Measurements from ENCODE around the gene CADM1. TPM values are rescaled to one million over a fixed set of nuclear protein-coding genes. Genes with fewer than 3 reads are reported as not detected.

The CADM1 gene
- total RNA-seq, 6 experiments from 2014 or later = 21.1 to 56.7 (median 30.6) TPM

DNA sequence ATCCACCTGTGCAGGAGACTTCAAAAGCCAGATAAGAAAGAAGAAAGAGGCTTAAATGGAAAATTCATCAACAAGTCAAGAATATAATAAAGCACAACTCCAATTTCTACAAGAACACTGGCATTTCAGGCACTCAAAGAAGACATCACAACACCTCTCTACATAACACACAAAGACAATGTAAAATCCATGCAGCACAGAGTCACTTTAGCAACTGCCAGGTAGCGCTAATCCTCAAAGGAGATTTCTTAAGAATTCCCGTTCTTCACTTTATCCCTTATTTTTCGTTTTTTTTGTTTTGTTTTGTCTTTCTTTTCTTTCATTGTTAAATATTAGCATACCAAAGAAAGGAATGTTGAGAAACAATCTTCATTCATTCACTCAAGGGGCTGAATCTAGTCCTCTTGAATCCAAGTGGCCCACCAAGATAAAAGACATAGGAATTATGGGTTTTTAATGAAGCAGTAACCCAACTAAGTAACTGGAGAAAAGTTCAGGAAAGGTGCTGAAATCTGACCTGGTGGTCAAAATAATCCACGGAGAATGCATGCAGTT is 95.0 kb downstream of the CADM1 start:
- no peaks in the 10 kb centered on the region for H3K27me3 ChIP-seq

DNA sequence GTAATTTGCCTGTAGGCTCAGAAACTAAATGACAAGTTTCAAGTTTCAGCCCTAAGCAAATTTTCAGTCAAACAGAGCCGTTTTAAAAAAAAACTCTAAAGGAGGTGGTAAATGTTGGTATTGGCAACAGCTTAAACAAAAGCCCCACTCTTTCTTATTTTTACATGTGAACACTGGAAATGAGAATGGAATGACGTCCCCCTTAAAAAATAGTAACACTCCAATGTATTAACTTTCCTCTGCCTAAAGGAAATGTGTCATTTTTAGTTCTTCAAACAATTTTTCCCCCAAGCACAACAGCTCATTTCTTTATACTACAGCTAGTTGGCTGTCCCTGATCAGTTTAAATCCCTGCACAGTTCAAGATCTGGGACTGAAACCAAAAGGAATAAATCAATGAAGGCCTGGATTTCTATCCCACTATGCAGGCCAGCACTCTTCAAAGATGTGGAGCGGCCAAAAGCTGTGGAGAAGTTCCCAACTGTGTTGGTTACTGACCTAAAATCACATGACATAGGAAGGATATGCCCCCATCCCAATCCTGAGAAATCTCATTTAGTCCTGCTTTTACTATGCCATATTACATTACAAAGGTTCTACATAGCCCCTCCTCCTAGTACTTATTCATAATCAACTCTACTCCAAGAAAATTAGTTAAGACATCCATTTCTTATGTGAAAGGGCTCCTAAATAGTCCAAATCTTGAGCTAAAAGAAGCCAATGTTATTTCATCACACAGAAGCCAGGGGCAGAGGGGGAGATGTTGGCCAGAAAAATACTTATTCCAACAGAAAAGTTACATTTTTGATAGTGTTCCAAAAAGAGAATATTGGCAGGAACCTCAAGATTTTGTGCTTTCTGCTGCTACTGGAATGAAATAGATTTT is 95.9 kb downstream of the CADM1 start:
- Histone ChIP-seq H3K27me3 (no peaks in the 10 kb centered on the region), H3K4me1 (peaks cover 0 to 30% (median 15%) of the 10 kb centered on the region in 4 donors), H3K9me3 (no peaks in the 10 kb centered on the region), H3K36me3 (no peaks in the 10 kb centered on the region), H3K27ac (peak overlapping the region in 1 of 3 donors; percentile 34), H3K4me3 (no peak overlapping the region)
- TF ChIP-seq, protein P1, sequence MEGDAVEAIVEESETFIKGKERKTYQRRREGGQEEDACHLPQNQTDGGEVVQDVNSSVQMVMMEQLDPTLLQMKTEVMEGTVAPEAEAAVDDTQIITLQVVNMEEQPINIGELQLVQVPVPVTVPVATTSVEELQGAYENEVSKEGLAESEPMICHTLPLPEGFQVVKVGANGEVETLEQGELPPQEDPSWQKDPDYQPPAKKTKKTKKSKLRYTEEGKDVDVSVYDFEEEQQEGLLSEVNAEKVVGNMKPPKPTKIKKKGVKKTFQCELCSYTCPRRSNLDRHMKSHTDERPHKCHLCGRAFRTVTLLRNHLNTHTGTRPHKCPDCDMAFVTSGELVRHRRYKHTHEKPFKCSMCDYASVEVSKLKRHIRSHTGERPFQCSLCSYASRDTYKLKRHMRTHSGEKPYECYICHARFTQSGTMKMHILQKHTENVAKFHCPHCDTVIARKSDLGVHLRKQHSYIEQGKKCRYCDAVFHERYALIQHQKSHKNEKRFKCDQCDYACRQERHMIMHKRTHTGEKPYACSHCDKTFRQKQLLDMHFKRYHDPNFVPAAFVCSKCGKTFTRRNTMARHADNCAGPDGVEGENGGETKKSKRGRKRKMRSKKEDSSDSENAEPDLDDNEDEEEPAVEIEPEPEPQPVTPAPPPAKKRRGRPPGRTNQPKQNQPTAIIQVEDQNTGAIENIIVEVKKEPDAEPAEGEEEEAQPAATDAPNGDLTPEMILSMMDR (IDR thresholded peaks at IDR 0.05) = no peak
- TF ChIP-seq POLR2A (IDR thresholded peaks at IDR 0.05) = no peak
- intact Hi-C loops (cut with DNase I) = no loop called here
- DNase-seq (peak in 1 of 3 donors; percentile 56), ATAC-seq (peak; percentile 90 to 95 (median 92))
- WGBS (ENCODE audit: insufficient coverage, low coverage, low lambda C conversion rate, missing lambda C conversion rate) = 11% methylated on average over 3 of the region's 3 CpGs

More for the DNA sequence above, 95.0 kb downstream of the CADM1 start:
- Histone ChIP-seq H3K36me3 (no peaks in the 10 kb centered on the region), H3K9me3 (no peaks in the 10 kb centered on the region), H3K4me3 (no peak overlapping the region), H3K4me1 (peaks cover 0 to 33% (median 15%) of the 10 kb centered on the region in 4 donors), H3K27ac (no peak overlapping the region)
- ATAC-seq (no peak), DNase-seq (no peak)
- intact Hi-C loops (cut with DNase I) = no loop called here
- no peak for TF ChIP-seq POLR2A (IDR thresholded peaks at IDR 0.05)
- TF ChIP-seq, protein P1 (IDR thresholded peaks at IDR 0.05) = no peak
- WGBS (ENCODE audit: insufficient coverage, low coverage, low lambda C conversion rate, missing lambda C conversion rate) = 45% methylated on average over 4 of the region's 4 CpGs

DNA sequence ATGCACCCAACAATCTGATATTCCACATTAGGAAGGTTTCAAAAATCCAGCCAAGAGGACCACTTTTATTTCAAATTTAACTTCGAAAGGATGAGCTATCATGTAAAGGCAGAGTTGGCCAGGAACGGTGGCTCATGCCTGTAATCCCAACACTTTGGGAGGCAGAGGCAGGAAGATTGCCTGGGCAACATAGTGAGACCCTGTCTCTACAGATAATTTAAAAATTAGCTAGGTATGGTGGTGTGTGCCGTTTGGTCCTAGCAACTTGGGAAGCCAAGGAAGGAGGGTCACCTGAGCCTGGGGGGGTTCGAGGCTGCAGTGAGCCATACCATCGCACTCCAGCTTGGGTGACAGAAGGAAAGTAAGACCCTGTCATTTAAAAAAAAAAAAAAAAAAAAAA is 96.7 kb downstream of the CADM1 start:
- Histone ChIP-seq H3K4me3 (no peak overlapping the region), H3K27me3 (no peaks in the 10 kb centered on the region), H3K36me3 (no peaks in the 10 kb centered on the region), H3K9me3 (no peaks in the 10 kb centered on the region), H3K27ac (no peak overlapping the region), H3K4me1 (peaks cover 0 to 30% (median 15%) of the 10 kb centered on the region in 4 donors)
- TF ChIP-seq POLR2A (IDR thresholded peaks at IDR 0.05) = no peak
- TF ChIP-seq, protein P1 (IDR thresholded peaks at IDR 0.05) = no peak
- intact Hi-C loops (cut with DNase I) = no loop called here
- WGBS (ENCODE audit: insufficient coverage, low coverage, low lambda C conversion rate, missing lambda C conversion rate) = 77% methylated on average over 3 of the region's 5 CpGs
- ATAC-seq = no peak
- DNase-seq = no peak

DNA sequence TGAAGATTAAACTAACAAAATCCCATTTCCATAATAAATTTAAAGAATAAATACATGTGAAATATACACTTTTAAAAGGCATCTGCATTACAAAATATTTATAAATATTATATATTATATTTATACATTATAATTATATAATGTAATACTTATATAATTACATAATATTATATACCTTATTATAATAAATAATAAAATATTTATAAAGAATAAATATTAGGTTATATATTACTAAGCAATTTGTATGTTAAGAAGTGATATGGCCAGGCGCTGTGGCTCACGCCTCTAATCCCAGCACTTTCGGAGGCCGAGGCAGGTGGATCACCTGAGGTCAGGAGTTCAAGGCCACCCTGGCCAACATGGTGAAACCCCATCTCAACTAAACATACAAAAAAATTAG is 97.8 kb downstream of the CADM1 start:
- Histone ChIP-seq H3K27ac (no peak overlapping the region), H3K4me3 (no peak overlapping the region), H3K36me3 (no peaks in the 10 kb centered on the region), H3K27me3 (no peaks in the 10 kb centered on the region), H3K4me1 (peaks cover 0 to 30% (median 15%) of the 10 kb centered on the region in 4 donors), H3K9me3 (no peaks in the 10 kb centered on the region)
- DNase-seq = no peak
- TF ChIP-seq POLR2A (IDR thresholded peaks at IDR 0.05) = no peak
- TF ChIP-seq, protein P1 (IDR thresholded peaks at IDR 0.05) = no peak
- 79% methylated on average over 4 of the region's 4 CpGs for WGBS (ENCODE audit: insufficient coverage, low coverage, low lambda C conversion rate, missing lambda C conversion rate)
- intact Hi-C loops (cut with DNase I) = no loop called here
- no peak for ATAC-seq

All from right lobe of liver (tissue), 6 donors.